GM10847 (cell line): Measurements from ENCODE around the gene WTIP.

Experiments
- POLR2A ChIP-seq: IDR thresholded peaks from 2 replicates; pipeline ENCODE4 v1.6.1; 2011; ENCODE audit not compliant: insufficient read length; ENCODE audit errors: extremely low read depth

The WTIP gene

GRCh38 chr19:34475026-34475974, 6.3 kb upstream of the WTIP start:
- TF ChIP-seq POLR2A: no peak

- TF ChIP-seq POLR2A: no peak
Measured at GRCh38 chr19:34475975-34476594, 5.5 kb upstream of the WTIP start.

- no peak for TF ChIP-seq POLR2A
Measured at GRCh38 chr19:34479396-34479795, 2.2 kb upstream of the WTIP start.

- no peak for TF ChIP-seq POLR2A
Measured at GRCh38 chr19:34480491-34480890, 1.1 kb upstream of the WTIP start.

- no peak for TF ChIP-seq POLR2A
Measured at GRCh38 chr19:34481861-34482379, 362 bp downstream of the WTIP start.

GRCh38 chr19:34482380-34483250, 1.1 kb downstream of the WTIP start:
- TF ChIP-seq POLR2A: no peak

- no peak for TF ChIP-seq POLR2A
Measured at GRCh38 chr19:34484328-34484727, 2.8 kb downstream of the WTIP start.

GRCh38 chr19:34485831-34486230, 4.3 kb downstream of the WTIP start:
- TF ChIP-seq POLR2A: no peak

- TF ChIP-seq POLR2A: no peak
Measured at GRCh38 chr19:34487651-34488051, 6.1 kb downstream of the WTIP start.

- no peak for TF ChIP-seq POLR2A
Measured at GRCh38 chr19:34489175-34489574, 7.6 kb downstream of the WTIP start.

GRCh38 chr19:34490141-34490766, 8.7 kb downstream of the WTIP start:
- TF ChIP-seq POLR2A: no peak

GRCh38 chr19:34493038-34493648, 11.6 kb downstream of the WTIP start:
- TF ChIP-seq POLR2A: no peak

- TF ChIP-seq POLR2A: no peak
Measured at GRCh38 chr19:34493649-34494044, 12.1 kb downstream of the WTIP start.

GRCh38 chr19:34494601-34495000, 13.0 kb downstream of the WTIP start:
- no peak for TF ChIP-seq POLR2A
